ENCODE data around the gene ABLIM1.

DNA sequence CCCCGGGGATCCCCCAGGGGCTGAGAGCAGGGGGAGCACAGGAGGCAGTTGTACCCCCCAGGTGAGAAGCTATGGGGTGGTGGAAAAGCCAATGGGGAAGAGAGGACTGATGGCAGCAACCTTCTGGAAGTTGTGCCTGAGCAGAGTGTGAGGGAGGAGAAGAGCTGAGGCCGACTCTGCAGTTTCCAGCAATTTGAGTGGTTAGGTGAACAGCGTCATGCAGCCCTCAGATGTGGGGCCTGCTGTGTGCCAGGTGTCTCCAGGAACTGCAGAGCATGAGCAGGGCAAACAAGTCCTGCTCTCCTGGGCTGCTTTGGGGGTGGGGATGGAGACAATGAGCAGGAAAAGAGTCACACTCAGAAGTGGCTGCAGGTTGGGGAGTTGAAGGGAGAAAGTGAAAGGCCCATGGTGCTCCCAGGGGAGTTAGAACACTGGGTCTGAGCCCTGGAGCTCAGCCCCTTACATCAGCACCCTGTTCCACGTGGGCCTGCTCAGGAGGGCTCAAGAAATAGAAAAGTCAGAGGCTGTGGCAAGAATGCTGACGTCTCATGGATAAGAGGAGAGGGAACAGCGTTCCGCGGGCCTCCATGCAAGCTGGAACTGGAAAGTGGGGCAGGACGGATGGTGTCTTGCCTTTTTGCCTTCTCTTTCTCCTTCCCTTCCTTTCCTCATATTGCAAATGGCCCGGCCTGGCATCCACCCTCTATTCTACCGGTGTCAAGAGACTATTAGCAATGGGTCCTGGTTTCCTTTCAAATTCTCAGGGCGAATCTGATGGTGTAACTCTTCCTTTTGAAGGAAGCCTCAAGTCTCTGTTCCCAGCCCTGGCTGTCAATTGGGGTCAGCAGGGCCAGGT, 249.7 kb downstream of the ABLIM1 start:
- TF ChIP-seq, protein P1, sequence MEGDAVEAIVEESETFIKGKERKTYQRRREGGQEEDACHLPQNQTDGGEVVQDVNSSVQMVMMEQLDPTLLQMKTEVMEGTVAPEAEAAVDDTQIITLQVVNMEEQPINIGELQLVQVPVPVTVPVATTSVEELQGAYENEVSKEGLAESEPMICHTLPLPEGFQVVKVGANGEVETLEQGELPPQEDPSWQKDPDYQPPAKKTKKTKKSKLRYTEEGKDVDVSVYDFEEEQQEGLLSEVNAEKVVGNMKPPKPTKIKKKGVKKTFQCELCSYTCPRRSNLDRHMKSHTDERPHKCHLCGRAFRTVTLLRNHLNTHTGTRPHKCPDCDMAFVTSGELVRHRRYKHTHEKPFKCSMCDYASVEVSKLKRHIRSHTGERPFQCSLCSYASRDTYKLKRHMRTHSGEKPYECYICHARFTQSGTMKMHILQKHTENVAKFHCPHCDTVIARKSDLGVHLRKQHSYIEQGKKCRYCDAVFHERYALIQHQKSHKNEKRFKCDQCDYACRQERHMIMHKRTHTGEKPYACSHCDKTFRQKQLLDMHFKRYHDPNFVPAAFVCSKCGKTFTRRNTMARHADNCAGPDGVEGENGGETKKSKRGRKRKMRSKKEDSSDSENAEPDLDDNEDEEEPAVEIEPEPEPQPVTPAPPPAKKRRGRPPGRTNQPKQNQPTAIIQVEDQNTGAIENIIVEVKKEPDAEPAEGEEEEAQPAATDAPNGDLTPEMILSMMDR (IDR thresholded peaks at IDR 0.05) = no peak
- no peak for TF ChIP-seq POLR2AphosphoS5 (IDR thresholded peaks at IDR 0.05; ENCODE audit: low read depth, low read length)
- no peak for TF ChIP-seq SIN3A (IDR thresholded peaks at IDR 0.05; ENCODE audit: borderline replicate concordance, insufficient read depth, low read depth, low read length)
- TF ChIP-seq, protein P2, sequence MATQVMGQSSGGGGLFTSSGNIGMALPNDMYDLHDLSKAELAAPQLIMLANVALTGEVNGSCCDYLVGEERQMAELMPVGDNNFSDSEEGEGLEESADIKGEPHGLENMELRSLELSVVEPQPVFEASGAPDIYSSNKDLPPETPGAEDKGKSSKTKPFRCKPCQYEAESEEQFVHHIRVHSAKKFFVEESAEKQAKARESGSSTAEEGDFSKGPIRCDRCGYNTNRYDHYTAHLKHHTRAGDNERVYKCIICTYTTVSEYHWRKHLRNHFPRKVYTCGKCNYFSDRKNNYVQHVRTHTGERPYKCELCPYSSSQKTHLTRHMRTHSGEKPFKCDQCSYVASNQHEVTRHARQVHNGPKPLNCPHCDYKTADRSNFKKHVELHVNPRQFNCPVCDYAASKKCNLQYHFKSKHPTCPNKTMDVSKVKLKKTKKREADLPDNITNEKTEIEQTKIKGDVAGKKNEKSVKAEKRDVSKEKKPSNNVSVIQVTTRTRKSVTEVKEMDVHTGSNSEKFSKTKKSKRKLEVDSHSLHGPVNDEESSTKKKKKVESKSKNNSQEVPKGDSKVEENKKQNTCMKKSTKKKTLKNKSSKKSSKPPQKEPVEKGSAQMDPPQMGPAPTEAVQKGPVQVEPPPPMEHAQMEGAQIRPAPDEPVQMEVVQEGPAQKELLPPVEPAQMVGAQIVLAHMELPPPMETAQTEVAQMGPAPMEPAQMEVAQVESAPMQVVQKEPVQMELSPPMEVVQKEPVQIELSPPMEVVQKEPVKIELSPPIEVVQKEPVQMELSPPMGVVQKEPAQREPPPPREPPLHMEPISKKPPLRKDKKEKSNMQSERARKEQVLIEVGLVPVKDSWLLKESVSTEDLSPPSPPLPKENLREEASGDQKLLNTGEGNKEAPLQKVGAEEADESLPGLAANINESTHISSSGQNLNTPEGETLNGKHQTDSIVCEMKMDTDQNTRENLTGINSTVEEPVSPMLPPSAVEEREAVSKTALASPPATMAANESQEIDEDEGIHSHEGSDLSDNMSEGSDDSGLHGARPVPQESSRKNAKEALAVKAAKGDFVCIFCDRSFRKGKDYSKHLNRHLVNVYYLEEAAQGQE (IDR thresholded peaks at IDR 0.05; ENCODE audit: insufficient read depth in 1 of 2, low read depth in 2 of 2, low read length in 1 of 2) = no peak
- no peak for TF ChIP-seq TCF7L2 (IDR thresholded peaks at IDR 0.05; ENCODE audit: low read depth, low read length)

All from Panc1 (cell line).